VCaP (cell line): ENCODE measurements around the gene GAL3ST2.

Experiments
- H3K27ac ChIP-seq: fragments of 450-650 bp; 2 replicates; pipeline ENCODE4 v1.5.1; 2017
- CTCF ChIP-seq: fragments of 450-650 bp; conservative IDR thresholded peaks from 2 replicates; pipeline ENCODE4 v1.5.1; 2017; ENCODE audit warnings: mild to moderate bottlenecking, moderate library complexity

GAL3ST2 gene

GRCh38 chr2:241763551-241764274 is 12.9 kb upstream of the GAL3ST2 start:
- TF ChIP-seq CTCF: no peak
- peak overlapping the region; percentile 80 for H3K27ac ChIP-seq

- peak overlapping the region; percentile 80; the same call in 1 of the 2 replicates for H3K27ac ChIP-seq
- TF ChIP-seq CTCF: no peak
Measured at GRCh38 chr2:241764275-241765241, 12.1 kb upstream of the GAL3ST2 start.

GRCh38 chr2:241767464-241768250 is 9.0 kb upstream of the GAL3ST2 start:
- TF ChIP-seq CTCF: no peak
- H3K27ac ChIP-seq: no peak overlapping the region

- TF ChIP-seq CTCF: no peak
- no peak overlapping the region for H3K27ac ChIP-seq
Measured at GRCh38 chr2:241768251-241768711, 8.3 kb upstream of the GAL3ST2 start.

GRCh38 chr2:241768850-241769249 is 7.8 kb upstream of the GAL3ST2 start:
- H3K27ac ChIP-seq: no peak overlapping the region
- no peak for TF ChIP-seq CTCF

- TF ChIP-seq CTCF: no peak
- H3K27ac ChIP-seq: no peak overlapping the region
Measured at GRCh38 chr2:241769819-241770184, 6.8 kb upstream of the GAL3ST2 start.
